K562 (cell line): Measurements from ENCODE around the gene CDC6. TPM values are rescaled to one million over a fixed set of nuclear protein-coding genes. Genes with fewer than 3 reads are reported as not detected.

ENCODE experiments used
- ADNP ChIP-seq: fragments of 200-800 bp; sonication (Bioruptor generic); IDR thresholded peaks from 2 replicates; pipeline ENCODE4 v1.6.1; 2016; ENCODE audit warnings: missing genetic modification characterization, missing compliant biosample characterization
- CBFA2T3 ChIP-seq: fragments of 450-650 bp; IDR thresholded peaks from 2 replicates; pipeline ENCODE4 v1.6.1; 2017
- CBX1 ChIP-seq: sonication (generic); IDR thresholded peaks from 2 replicates; pipeline ENCODE4 v1.6.1; 2016; ENCODE audit warnings: antibody characterized with exemption, low read depth, mild to moderate bottlenecking
- CCNT2 ChIP-seq: IDR thresholded peaks from 2 replicates; pipeline ENCODE4 v1.6.1; 2011; ENCODE audit warnings: borderline replicate concordance, low read depth, mild to moderate bottlenecking, moderate library complexity, mixed read lengths, low read length; ENCODE audit not compliant: insufficient read length; ENCODE audit errors: extremely low read depth
- CHD4 ChIP-seq: fragments of 200-600 bp; sonication (generic); IDR thresholded peaks from 3 replicates; pipeline ENCODE4 v1.6.1; 2012; ENCODE audit warnings: low read depth, mild to moderate bottlenecking, mixed read lengths, low read length, inconsistent platforms; ENCODE audit not compliant: insufficient read depth, insufficient replicate concordance, poor library complexity, severe bottlenecking
- ELK3 ChIP-seq: fragments of 450-650 bp; formaldehyde crosslinking; IDR thresholded peaks from 2 replicates; pipeline ENCODE4 v1.4.0; 2020; ENCODE audit warnings: mild to moderate bottlenecking
- GABPA ChIP-seq: fragments of 200-800 bp; sonication (Bioruptor generic); conservative IDR thresholded peaks from 2 replicates; pipeline ENCODE4 v1.6.1; 2016; ENCODE audit warnings: low read depth, missing genetic modification characterization, missing compliant biosample characterization
- KLF1 ChIP-seq: fragments of 450-650 bp; IDR thresholded peaks from 2 replicates; pipeline ENCODE4 v1.6.1; 2016; ENCODE audit warnings: missing genetic modification characterization, missing compliant biosample characterization
- LCOR ChIP-seq: sonication (generic); formaldehyde crosslinking; IDR thresholded peaks from 2 replicates; pipeline ENCODE4 v1.8.0; 2022; ENCODE audit warnings: mild to moderate bottlenecking, missing genetic modification reagents
- NCOA1 ChIP-seq: fragments of 450-650 bp; IDR thresholded peaks from 2 replicates; pipeline ENCODE4 v1.6.1; 2016; ENCODE audit warnings: low read depth
- NCOR1 ChIP-seq: fragments of 450-650 bp; IDR thresholded peaks from 2 replicates; pipeline ENCODE4 v1.6.1; 2016; ENCODE audit warnings: mild to moderate bottlenecking, moderate library complexity
- PHTF2 ChIP-seq: fragments of 250-450 bp; sonication (Bioruptor Pico); IDR thresholded peaks from 2 replicates; pipeline ENCODE4 v1.5.0; 2021; ENCODE audit warnings: mild to moderate bottlenecking
- POLR2AphosphoS5 ChIP-seq: IDR thresholded peaks from 2 replicates; pipeline ENCODE4 v1.6.1; 2011; ENCODE audit warnings: mild to moderate bottlenecking, low read depth, low read length, moderate library complexity; ENCODE audit not compliant: control insufficient read depth, insufficient read depth
- SIN3B ChIP-seq: fragments of 450-650 bp; IDR thresholded peaks from 2 replicates; pipeline ENCODE4 v1.6.1; 2017; ENCODE audit warnings: low read depth, mild to moderate bottlenecking, moderate library complexity
- SMAD4 ChIP-seq: fragments of 250-450 bp; sonication (Bioruptor Pico); conservative IDR thresholded peaks from 2 replicates; pipeline ENCODE4 v1.8.0; 2021; ENCODE audit warnings: inconsistent platforms, mild to moderate bottlenecking, moderate library complexity
- SRSF9 ChIP-seq: fragments of 200-400 bp; formaldehyde crosslinking; IDR thresholded peaks from 2 replicates; pipeline ENCODE4 v1.6.1; 2017; ENCODE audit warnings: low read depth, low read length, borderline replicate concordance
- SUPT5H ChIP-seq: fragments of 450-650 bp; IDR thresholded peaks from 2 replicates; pipeline ENCODE4 v1.6.1; 2016
- TCF7 ChIP-seq: sonication (generic); IDR thresholded peaks from 2 replicates; pipeline ENCODE4 v1.6.1; 2016; ENCODE audit warnings: antibody characterized with exemption, borderline replicate concordance
- TFE3 ChIP-seq: fragments of 450-650 bp; formaldehyde crosslinking; IDR thresholded peaks from 2 replicates; pipeline ENCODE4 v1.4.0; 2020; ENCODE audit warnings: mild to moderate bottlenecking, mixed read lengths
- VEZF1 ChIP-seq: fragments of 200-800 bp; sonication (Bioruptor generic); IDR thresholded peaks from 2 replicates; pipeline ENCODE4 v1.6.1; 2017; ENCODE audit warnings: missing genetic modification characterization, missing compliant biosample characterization
- ZNF445 ChIP-seq: fragments of 250-450 bp; sonication (Bioruptor Pico); IDR thresholded peaks from 2 replicates; pipeline ENCODE4 v1.4.0; 2020; ENCODE audit warnings: low read depth, mild to moderate bottlenecking, moderate library complexity
- polyA plus RNA-seq, 8 experiments: library from polyadenylated mRNA; depleted of rRNA in 4 of 8; stranded (reverse) in 5 of 8; unstranded in 3 of 8; fragments of >200 nt; fragmentation: Nextera tagmentation in 2 of 8; fragmentation: Illumina TruSeq in 1 of 8; extraction: Ambion mirVana in 2 of 8; extraction: Trizol in 1 of 8; gene quantifications; 2 replicates each; pipeline versions ENCODE4 v1.2.1 to v1.2.3, GENCODE V29; 2011 to 2014; ENCODE audit warnings: inconsistent platforms in 1 of 8, missing spikeins in 1 of 8
- total RNA-seq, 7 experiments: library from RNA; depleted of rRNA in 6 of 7; stranded (reverse); fragments of >200 nt in 6 of 7; fragmentation: Illumina TruSeq in 2 of 7; extraction: Trizol in 2 of 7; gene quantifications; 2 replicates each; pipeline versions ENCODE4 v1.2.1 to v1.2.3, GENCODE V29; 2011 to 2021; ENCODE audit warnings: low replicate concordance in 1 of 7

Gene CDC6
- total and polyA plus RNA-seq, 9 of the 15 experiments (the other 6 are each of a cell fraction or from before 2014, with no cell fraction given) = 29.6 to 141 (median 106) TPM

- TF ChIP-seq NCOA1 (peak; percentile 86), SMAD4 (CRISPR knock-in tag) (peak; percentile 86), CBX1 (no peak), CBFA2T3 (no peak), CHD4 (peak; percentile 16), ADNP (tag) (no peak), KLF1 (tag) (0 out of 2 replicates have a peak, but pooled peaks have one; percentile 52), ZNF445 (CRISPR knock-in tag) (no peak), POLR2AphosphoS5 (peak; percentile 49; the same call in 1 of the 2 replicates), GABPA (tag) (peak; percentile 91), SRSF9 (no peak), LCOR (no peak), TCF7 (no peak), ELK3 (CRISPR knock-in tag) (no peak), SIN3B (peak; percentile 24; the same call in 1 of the 2 replicates), NCOR1 (peak; percentile 57), TFE3 (no peak), CCNT2 (peak; percentile 66), PHTF2 (CRISPR knock-in tag) (no peak), SUPT5H (no peak), VEZF1 (CRISPR knock-in tag) (peak; percentile 79)
Observed at GRCh38 chr17:40340880-40341807, 53.5 kb downstream of the CDC6 start (continued).
